CD14-positive monocyte (primary cell): Measurements from ENCODE around the gene NBEA. TPM values are rescaled to one million over a fixed set of nuclear protein-coding genes. Genes with fewer than 3 reads are reported as not detected.

ENCODE experiments used
- DNase-seq, 3 donors: peaks; one replicate each; pipeline ENCODE4 v3.0.0-alpha.2; 2011 to 2022
- H2AFZ ChIP-seq: 2 replicates; pipeline ENCODE4 v1.6.0; 2012; ENCODE audit warnings: mild to moderate bottlenecking, low read depth, low read length, inconsistent platforms; ENCODE audit not compliant: insufficient read depth, poor library complexity, severe bottlenecking
- H3K27ac ChIP-seq, 2 donors: 1 replicate in 1 of 2; 2 replicates in 1 of 2; pipeline ENCODE4 v1.5.1; 2012 to 2013; ENCODE audit warnings: low read length in 2 of 2, control low read depth in 1 of 2, inconsistent platforms in 1 of 2, low read depth in 1 of 2, mild to moderate bottlenecking in 1 of 2
- H3K27me3 ChIP-seq, 2 donors: one replicate each; pipeline versions ENCODE4 v1.6.0 to v1.6.1; 2011 to 2013; ENCODE audit warnings: low read length in 2 of 2; ENCODE audit not compliant: control insufficient read depth in 2 of 2, insufficient read depth in 2 of 2
- H3K36me3 ChIP-seq, 2 donors: replicated peaks in 1 of 2; 1 replicate in 1 of 2; 2 replicates in 1 of 2; pipeline versions ENCODE4 v1.5.1 to v1.6.1; 2012 to 2013; ENCODE audit warnings: low read length in 2 of 2, control low read depth in 1 of 2, inconsistent platforms in 1 of 2, mild to moderate bottlenecking in 1 of 2; ENCODE audit not compliant: insufficient read depth in 2 of 2, control insufficient read depth in 1 of 2
- H3K4me1 ChIP-seq, 2 donors: 1 replicate in 1 of 2; 2 replicates in 1 of 2; pipeline versions ENCODE4 v1.5.1 to v1.6.1; 2012 to 2013; ENCODE audit warnings: low read length in 2 of 2, control low read depth in 1 of 2, inconsistent platforms in 1 of 2, mild to moderate bottlenecking in 1 of 2, moderate library complexity in 1 of 2; ENCODE audit not compliant: insufficient read depth in 2 of 2, control insufficient read depth in 1 of 2
- H3K4me2 ChIP-seq: replicated peaks from 2 replicates; pipeline ENCODE3; 2012; ENCODE audit warnings: low read length, moderate library complexity, mild to moderate bottlenecking; ENCODE audit not compliant: poor library complexity, severe bottlenecking; ENCODE audit errors: extremely low read depth
- H3K4me3 ChIP-seq, 3 experiments: fragments of 200-600 bp in 1 of 3; sonication (generic) in 1 of 3; replicated peaks in 1 of 3; 1 replicate in 2 of 3; 2 replicates in 1 of 3; pipeline ENCODE4 v1.5.1; 2011 to 2013; ENCODE audit warnings: low read length in 3 of 3, mild to moderate bottlenecking in 3 of 3, control low read depth in 2 of 3, low read depth in 2 of 3, inconsistent platforms in 1 of 3, moderate library complexity in 1 of 3
- H3K79me2 ChIP-seq: 2 replicates; pipeline ENCODE4 v1.6.0; 2012; ENCODE audit warnings: mild to moderate bottlenecking, control low read depth, inconsistent platforms, low read length, moderate library complexity; ENCODE audit not compliant: insufficient read depth
- H3K9ac ChIP-seq: 2 replicates; pipeline ENCODE4 v1.6.0; 2017; ENCODE audit warnings: low read length, mild to moderate bottlenecking; ENCODE audit not compliant: insufficient read depth, poor library complexity, severe bottlenecking
- H3K9me3 ChIP-seq, 2 donors: replicated peaks in 1 of 2; 1 replicate in 1 of 2; 2 replicates in 1 of 2; pipeline versions ENCODE4 v1.5.1 to v1.6.1; 2012 to 2013; ENCODE audit warnings: low read length in 2 of 2, control low read depth in 1 of 2; ENCODE audit not compliant: control insufficient read depth in 1 of 2, insufficient read depth in 1 of 2
- H4K20me1 ChIP-seq: 2 replicates; pipeline ENCODE4 v1.6.0; 2012; ENCODE audit warnings: mild to moderate bottlenecking, low read length, control low read depth, moderate library complexity; ENCODE audit not compliant: insufficient read depth
- H3K27ac Mint-ChIP-seq, 7 donors: one replicate each; pipeline ENCODE4 v1.8.0; 2020; ENCODE audit warnings: mild to moderate bottlenecking in 7 of 7, mixed read lengths in 7 of 7, moderate library complexity in 6 of 7, inconsistent platforms in 2 of 7
- H3K27me3 Mint-ChIP-seq, 3 donors: one replicate each; pipeline ENCODE4 v1.8.0; 2021 to 2022; ENCODE audit warnings: low read depth in 3 of 3, mild to moderate bottlenecking in 3 of 3, mixed read lengths in 3 of 3, moderate library complexity in 3 of 3, inconsistent platforms in 1 of 3
- H3K36me3 Mint-ChIP-seq, 2 donors: one replicate each; pipeline ENCODE4 v1.8.0; 2020; ENCODE audit warnings: mixed read lengths in 2 of 2, inconsistent platforms in 1 of 2, mild to moderate bottlenecking in 1 of 2
- H3K4me1 Mint-ChIP-seq: one replicate; pipeline ENCODE4 v1.8.0; 2020; ENCODE audit warnings: mild to moderate bottlenecking, mixed read lengths
- H3K4me3 Mint-ChIP-seq, 2 donors: one replicate each; pipeline ENCODE4 v1.8.0; 2020; ENCODE audit warnings: mild to moderate bottlenecking in 2 of 2, mixed read lengths in 2 of 2, moderate library complexity in 1 of 2
- H3K9me3 Mint-ChIP-seq, 7 donors: one replicate each; pipeline ENCODE4 v1.8.0; 2020 to 2022; ENCODE audit warnings: mixed read lengths in 7 of 7, mild to moderate bottlenecking in 6 of 7, moderate library complexity in 6 of 7, inconsistent platforms in 2 of 7
- CTCF ChIP-seq: fragments of 200-600 bp; IDR thresholded peaks from one replicate; pipeline ENCODE4 v1.8.0; 2022; ENCODE audit warnings: antibody characterized with exemption, mild to moderate bottlenecking
- WGBS: methylation state at CpG from one replicate; pipeline ENCODE4 v1.1.5; 2013; ENCODE audit warnings: missing lambda C conversion rate; ENCODE audit not compliant: insufficient coverage; 5-methylcytosine and 5-hydroxymethylcytosine counted together
- intact Hi-C, 2 donors: fragments of 100-400 bp; cut with micrococcal nuclease; formaldehyde crosslinking; loops; one replicate each; pipeline versions ENCODE4 v1.15.0 to v1.15.1; 2023
- polyA plus RNA-seq, 3 donors: library from polyadenylated mRNA; depleted of rRNA in 1 of 3; unstranded in 2 of 3; stranded (reverse) in 1 of 3; fragments of 300-500 nt in 2 of 3; fragments of >200 nt in 1 of 3; fragmentation: Illumina TruSeq in 2 of 3; gene quantifications; 1 replicate in 2 of 3; 2 replicates in 1 of 3; pipeline ENCODE4 v1.2.3, GENCODE V29; 2012 to 2021

NBEA gene
- polyA plus RNA-seq, 3 donors = 0.03 to 0.23 (median 0.08) TPM

GRCh38 chr13:35596321-35597030 lies 654.4 kb downstream of the NBEA start:
- H3K9ac ChIP-seq = no peak overlapping the region
- peaks cover 0 to 4% of the 10 kb centered on the region in 2 donors for H3K9me3 ChIP-seq
- H3K36me3 Mint-ChIP-seq = no peaks in the 10 kb centered on the region
- H2AFZ ChIP-seq = no peak overlapping the region
- no peaks in the 10 kb centered on the region for H3K4me1 Mint-ChIP-seq
- H3K4me3 ChIP-seq = no peak overlapping the region
- no peak overlapping the region for H3K27ac Mint-ChIP-seq
- intact Hi-C loops = no loop called here
- H3K4me2 ChIP-seq = no peak overlapping the region
- 90% methylated on average over 2 of the region's 5 CpGs for WGBS
- H3K27me3 Mint-ChIP-seq = no peaks in the 10 kb centered on the region
- TF ChIP-seq CTCF = no peak
- H3K9me3 Mint-ChIP-seq = peaks cover 0 to 3% (median 1%) of the 10 kb centered on the region in 7 donors
- no peaks in the 10 kb centered on the region for H3K36me3 ChIP-seq
- H3K27ac ChIP-seq = no peak overlapping the region
- no peak for DNase-seq
- H3K27me3 ChIP-seq = no peaks in the 10 kb centered on the region
- no peaks in the 10 kb centered on the region for H4K20me1 ChIP-seq
- no peaks in the 10 kb centered on the region for H3K4me1 ChIP-seq
- H3K79me2 ChIP-seq = no peaks in the 10 kb centered on the region
- no peak overlapping the region for H3K4me3 Mint-ChIP-seq

GRCh38 chr13:35597451-35597850 lies 655.4 kb downstream of the NBEA start:
- Mint-ChIP-seq H3K27me3 (no peaks in the 10 kb centered on the region), H3K36me3 (no peaks in the 10 kb centered on the region), H3K4me3 (no peak overlapping the region), H3K4me1 (no peaks in the 10 kb centered on the region), H3K27ac (no peak overlapping the region), H3K9me3 (peaks cover 0 to 3% (median 0%) of the 10 kb centered on the region in 7 donors)
- no peak for TF ChIP-seq CTCF
- no peaks in the 10 kb centered on the region for H3K79me2 ChIP-seq
- no peaks in the 10 kb centered on the region for H3K36me3 ChIP-seq
- no peak overlapping the region for H3K4me3 ChIP-seq
- intact Hi-C loops = no loop called here
- no peaks in the 10 kb centered on the region for H3K4me1 ChIP-seq
- no peak for DNase-seq
- no peak overlapping the region for H3K4me2 ChIP-seq
- no peak overlapping the region for H3K27ac ChIP-seq
- no peaks in the 10 kb centered on the region for H4K20me1 ChIP-seq
- no peak overlapping the region for H2AFZ ChIP-seq
- no peaks in the 10 kb centered on the region for H3K27me3 ChIP-seq
- H3K9me3 ChIP-seq = peaks cover 0 to 4% of the 10 kb centered on the region in 2 donors
- WGBS = 83% methylated on average over 2 of the region's 3 CpGs
- no peak overlapping the region for H3K9ac ChIP-seq
